Peyer's patch (tissue), 4 donors: ENCODE measurements around the gene BICRAL.

Source experiments
- POLR2A ChIP-seq, 2 donors: fragments of 450-650 bp; IDR thresholded peaks; one replicate each; pipeline ENCODE4 v1.5.1; 2017; ENCODE audit warnings: antibody characterized with exemption in 2 of 2, mild to moderate bottlenecking in 2 of 2, moderate library complexity in 2 of 2
- TF ChIP-seq, protein P1 (sequence below), 6 experiments: fragments of 450-650 bp in 4 of 6; fragments of 200-600 bp in 2 of 6; sonication (generic) in 1 of 6; IDR thresholded peaks; one replicate each; pipeline ENCODE4 v1.5.1; 2017 to 2019; ENCODE audit warnings: antibody characterized with exemption in 6 of 6, mild to moderate bottlenecking in 3 of 6, moderate library complexity in 1 of 6

GRCh38 chr6:42813074-42813645 lies 31.3 kb downstream of the BICRAL start:
- TF ChIP-seq, protein P1, sequence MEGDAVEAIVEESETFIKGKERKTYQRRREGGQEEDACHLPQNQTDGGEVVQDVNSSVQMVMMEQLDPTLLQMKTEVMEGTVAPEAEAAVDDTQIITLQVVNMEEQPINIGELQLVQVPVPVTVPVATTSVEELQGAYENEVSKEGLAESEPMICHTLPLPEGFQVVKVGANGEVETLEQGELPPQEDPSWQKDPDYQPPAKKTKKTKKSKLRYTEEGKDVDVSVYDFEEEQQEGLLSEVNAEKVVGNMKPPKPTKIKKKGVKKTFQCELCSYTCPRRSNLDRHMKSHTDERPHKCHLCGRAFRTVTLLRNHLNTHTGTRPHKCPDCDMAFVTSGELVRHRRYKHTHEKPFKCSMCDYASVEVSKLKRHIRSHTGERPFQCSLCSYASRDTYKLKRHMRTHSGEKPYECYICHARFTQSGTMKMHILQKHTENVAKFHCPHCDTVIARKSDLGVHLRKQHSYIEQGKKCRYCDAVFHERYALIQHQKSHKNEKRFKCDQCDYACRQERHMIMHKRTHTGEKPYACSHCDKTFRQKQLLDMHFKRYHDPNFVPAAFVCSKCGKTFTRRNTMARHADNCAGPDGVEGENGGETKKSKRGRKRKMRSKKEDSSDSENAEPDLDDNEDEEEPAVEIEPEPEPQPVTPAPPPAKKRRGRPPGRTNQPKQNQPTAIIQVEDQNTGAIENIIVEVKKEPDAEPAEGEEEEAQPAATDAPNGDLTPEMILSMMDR (IDR thresholded peaks at IDR 0.05): no peak
- no peak for TF ChIP-seq POLR2A (IDR thresholded peaks at IDR 0.05)
